ENCODE measurements around the gene PLCB4.

Gene PLCB4

DNA sequence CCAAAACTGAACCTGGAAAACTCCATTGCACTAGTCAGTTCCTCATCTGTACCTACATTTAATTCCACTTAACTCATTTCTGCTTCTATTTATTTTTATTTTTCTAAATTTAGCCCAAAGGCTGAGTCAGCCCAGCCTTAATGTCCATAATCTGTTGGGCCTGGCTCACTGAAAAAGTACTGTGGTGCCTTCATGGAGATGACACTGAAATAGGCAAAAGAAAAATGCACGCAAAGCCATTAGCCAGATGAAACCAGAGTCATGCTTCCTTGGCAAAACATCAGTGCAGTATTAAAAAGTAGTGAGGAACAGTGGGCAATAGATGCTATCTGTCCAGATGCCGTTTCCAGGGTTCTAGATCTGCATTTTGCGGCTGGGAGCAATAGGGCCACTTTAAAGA is 14.7 kb upstream of the PLCB4 start:
- DNase-seq (ENCODE audit: low spot score), result no peak
- TF ChIP-seq, protein P1, sequence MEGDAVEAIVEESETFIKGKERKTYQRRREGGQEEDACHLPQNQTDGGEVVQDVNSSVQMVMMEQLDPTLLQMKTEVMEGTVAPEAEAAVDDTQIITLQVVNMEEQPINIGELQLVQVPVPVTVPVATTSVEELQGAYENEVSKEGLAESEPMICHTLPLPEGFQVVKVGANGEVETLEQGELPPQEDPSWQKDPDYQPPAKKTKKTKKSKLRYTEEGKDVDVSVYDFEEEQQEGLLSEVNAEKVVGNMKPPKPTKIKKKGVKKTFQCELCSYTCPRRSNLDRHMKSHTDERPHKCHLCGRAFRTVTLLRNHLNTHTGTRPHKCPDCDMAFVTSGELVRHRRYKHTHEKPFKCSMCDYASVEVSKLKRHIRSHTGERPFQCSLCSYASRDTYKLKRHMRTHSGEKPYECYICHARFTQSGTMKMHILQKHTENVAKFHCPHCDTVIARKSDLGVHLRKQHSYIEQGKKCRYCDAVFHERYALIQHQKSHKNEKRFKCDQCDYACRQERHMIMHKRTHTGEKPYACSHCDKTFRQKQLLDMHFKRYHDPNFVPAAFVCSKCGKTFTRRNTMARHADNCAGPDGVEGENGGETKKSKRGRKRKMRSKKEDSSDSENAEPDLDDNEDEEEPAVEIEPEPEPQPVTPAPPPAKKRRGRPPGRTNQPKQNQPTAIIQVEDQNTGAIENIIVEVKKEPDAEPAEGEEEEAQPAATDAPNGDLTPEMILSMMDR (IDR thresholded peaks at IDR 0.05), result no peak
- Histone ChIP-seq H3K4me3 (no peak overlapping the region), H3K27ac (peak overlapping the region; percentile 10 to 67)

- Histone ChIP-seq H3K4me3 (no peak overlapping the region), H3K27ac (no peak overlapping the region)
- TF ChIP-seq, protein P1 (IDR thresholded peaks at IDR 0.05), result no peak
Measured at GRCh38 chr20:9059931-9060330, 9.0 kb upstream of the PLCB4 start.

DNA sequence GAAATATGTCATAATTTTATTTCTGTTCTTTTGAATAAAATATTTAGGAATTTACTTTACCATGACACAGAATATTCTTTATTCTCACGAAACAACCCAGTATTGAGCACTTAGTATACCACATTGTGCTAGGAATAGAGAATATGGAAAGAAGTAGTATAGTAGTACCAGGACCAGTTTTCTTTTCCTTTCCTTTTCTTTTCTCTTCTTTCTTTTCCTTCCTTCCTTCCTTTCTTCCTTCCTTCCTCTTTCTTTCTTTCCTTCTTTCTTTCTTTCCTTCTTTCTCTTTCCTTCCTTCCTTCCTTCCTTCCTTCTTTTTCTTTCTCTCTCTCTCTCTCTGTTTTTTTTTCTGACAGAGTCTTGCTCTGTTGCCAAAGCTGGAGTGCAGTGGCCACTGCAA is 7.5 kb upstream of the PLCB4 start:
- H3K4me3 ChIP-seq, result no peak overlapping the region
- TF ChIP-seq, protein P1 (IDR thresholded peaks at IDR 0.05), result no peak
- no peak for DNase-seq (ENCODE audit: low spot score)
- H3K27ac ChIP-seq, result no peak overlapping the region

More at GRCh38 chr20:9059931-9060330, 9.0 kb upstream of the PLCB4 start:
- no peak for DNase-seq (ENCODE audit: low spot score)

DNA sequence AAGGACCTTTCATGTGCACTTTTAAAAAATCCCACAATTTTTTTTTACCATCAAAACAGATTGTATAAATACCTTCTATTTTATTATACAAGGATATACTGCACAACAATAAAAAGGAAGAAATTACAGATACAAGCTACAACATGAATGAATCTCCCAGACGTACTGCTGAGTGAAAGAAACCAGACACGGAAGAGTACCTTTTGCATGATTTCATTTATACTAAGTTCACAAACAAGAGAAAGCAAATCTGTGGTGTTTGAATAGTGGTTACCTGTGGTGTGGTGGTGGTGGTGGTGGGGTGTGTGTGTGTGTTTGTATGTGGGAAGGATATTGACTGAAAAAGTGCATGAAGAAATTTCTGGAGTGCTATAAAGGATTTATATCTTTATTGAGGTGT is 6.8 kb upstream of the PLCB4 start:
- no peak for DNase-seq (ENCODE audit: low spot score)
- Histone ChIP-seq H3K4me3 (no peak overlapping the region), H3K27ac (no peak overlapping the region)
- TF ChIP-seq, protein P1 (IDR thresholded peaks at IDR 0.05), result no peak

DNA sequence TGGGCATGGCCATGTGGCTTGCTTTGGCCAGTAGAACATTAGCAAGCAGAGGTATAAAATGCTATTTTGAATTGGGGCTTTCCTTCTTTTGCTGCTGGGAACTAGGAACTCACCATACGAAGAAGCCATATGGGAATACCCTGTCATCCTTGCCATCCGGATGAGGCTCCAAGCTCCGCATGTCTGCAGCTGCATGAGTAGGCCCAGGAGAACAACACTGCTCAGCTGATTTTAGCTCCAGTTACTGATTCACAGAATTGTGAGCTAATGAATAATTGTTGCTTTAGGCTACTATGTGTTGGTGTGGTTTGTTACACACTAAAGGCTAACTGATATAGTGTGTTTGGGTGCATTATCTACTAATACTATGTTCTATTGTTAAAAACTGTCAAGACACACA is 2.7 kb upstream of the PLCB4 start:
- no peak for DNase-seq (ENCODE audit: low spot score)
- Histone ChIP-seq H3K27ac (no peak overlapping the region), H3K4me3 (no peak overlapping the region)
- TF ChIP-seq, protein P1 (IDR thresholded peaks at IDR 0.05), result no peak

DNA sequence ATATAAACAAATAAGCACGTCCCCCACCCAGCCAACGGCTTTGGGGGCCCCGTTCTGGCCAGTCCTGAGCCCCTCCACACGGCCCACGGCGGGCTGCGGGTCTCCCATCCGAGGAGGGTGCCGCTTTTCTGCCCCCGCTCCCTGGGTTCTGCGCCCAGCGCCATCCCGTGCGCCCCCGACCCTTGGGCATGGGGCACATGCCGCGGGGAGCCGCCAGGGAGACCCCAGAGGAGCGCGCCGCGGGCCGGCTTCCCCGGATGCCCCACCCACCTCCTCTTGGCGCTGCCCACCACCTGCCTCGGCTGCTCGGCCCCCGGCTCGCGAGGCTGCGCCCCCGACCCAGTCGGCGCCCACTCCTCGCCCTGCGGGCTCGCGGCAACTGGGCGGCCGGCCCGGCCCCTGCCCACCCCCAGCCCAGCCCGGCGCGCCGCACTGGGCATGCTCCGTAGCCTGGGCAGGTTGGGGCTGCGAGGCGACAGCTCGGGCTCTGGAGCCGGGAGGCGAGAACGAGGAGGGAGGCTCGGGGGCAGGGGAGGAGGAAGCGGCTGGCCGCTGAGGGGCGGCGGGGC is 570 bp upstream of the PLCB4 start:
- TF ChIP-seq, protein P1 (IDR thresholded peaks at IDR 0.05), result no peak
- peak overlapping the region; percentile 89 to 95 for H3K27ac ChIP-seq
- DNase-seq (ENCODE audit: low spot score), result peak; percentile 74
- peak overlapping the region; percentile 89 for H3K4me3 ChIP-seq

DNA sequence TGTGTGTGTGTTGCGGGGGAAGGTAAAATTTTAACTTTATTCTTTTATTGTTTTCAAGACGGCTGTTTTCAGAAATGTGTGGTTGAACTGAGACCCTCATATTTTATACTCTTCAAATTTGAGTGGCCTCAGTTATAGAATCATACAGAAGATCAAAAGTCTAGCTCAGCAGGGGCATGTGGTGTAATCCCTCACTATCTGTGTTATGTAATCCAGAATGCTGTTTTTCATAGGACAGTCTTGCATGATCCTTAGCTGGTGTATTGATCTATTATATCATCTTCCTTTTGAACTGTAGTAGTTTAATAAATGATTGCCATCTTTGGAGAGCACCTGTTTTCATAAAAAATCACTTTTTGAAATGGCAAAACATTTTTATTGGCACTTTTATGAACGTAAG is 1.4 kb downstream of the PLCB4 start:
- DNase-seq (ENCODE audit: low spot score), result no peak
- Histone ChIP-seq H3K4me3 (peak overlapping the region; percentile 89), H3K27ac (no peak overlapping the region)
- TF ChIP-seq, protein P1 (IDR thresholded peaks at IDR 0.05), result no peak

All from coronary artery (tissue), 2 donors.